GM18870 (cell line): Measurements from ENCODE around the gene STAM.
"Not testable (repeated sequence)": the region's sequence is repeated elsewhere in the genome, so short reads cannot be mapped to it uniquely, and the experiment has no call there.

Experiments
- ATAC-seq: cut with Tn5 transposase; IDR thresholded peaks from one replicate; pipeline ENCODE4 v1.9.1; 2021; ENCODE audit warnings: moderate library complexity; ENCODE audit not compliant: unreplicated experiment

Gene STAM

DNA sequence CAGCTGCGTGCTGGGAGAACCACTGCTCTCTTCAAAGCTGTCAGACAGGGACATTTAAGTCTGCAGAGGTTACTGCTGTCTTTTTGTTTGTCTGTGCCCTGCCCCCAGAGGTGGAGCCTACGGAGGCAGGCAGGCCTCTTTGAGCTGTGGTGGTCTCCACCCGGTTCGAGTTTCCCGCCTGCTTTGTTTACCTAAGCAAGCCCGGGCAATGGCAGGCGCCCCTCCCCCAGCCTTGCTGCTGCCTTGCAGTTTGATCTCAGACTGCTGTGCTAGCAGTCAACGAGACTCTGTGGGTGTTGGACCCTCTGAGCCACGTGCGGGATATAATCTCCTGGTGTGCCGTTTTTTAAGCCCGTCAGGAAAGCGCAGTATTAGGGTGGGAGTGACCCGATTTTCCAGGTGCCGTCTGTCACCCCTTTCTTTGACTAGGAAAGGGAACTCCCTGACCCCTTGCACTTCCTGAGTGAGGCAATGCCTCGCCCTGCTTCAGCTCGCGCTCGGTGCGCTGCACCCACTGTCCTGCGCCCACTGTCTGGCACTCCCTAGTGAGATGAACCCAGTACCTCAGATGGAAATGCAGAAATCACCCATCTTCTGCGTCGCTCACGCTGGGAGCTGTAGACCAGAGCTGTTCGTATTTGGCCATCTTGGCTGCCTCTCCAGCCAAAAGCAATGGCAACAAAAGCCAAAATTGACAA, 78.5 kb downstream of the STAM start:
- not testable (repeated sequence) for ATAC-seq

DNA sequence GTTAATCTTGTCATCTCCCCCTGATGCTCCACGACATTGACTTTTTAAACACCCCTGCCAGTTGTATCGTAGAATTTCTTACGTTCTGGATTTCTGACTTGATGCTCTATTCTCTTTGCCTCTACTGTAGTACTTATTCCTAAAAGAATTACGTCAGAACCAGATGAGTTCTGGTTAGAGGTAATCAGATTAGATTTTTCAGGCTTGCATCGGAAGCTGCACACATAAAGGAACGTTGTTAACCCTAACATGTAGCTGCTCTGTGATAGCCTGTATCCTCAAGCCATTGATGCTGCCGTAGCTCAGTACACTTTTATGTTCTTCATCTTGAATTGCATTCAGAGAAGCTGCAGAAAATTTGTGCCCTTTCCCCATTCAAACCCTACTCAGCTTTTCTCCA, 81.8 kb downstream of the STAM start:
- ATAC-seq = no peak

DNA sequence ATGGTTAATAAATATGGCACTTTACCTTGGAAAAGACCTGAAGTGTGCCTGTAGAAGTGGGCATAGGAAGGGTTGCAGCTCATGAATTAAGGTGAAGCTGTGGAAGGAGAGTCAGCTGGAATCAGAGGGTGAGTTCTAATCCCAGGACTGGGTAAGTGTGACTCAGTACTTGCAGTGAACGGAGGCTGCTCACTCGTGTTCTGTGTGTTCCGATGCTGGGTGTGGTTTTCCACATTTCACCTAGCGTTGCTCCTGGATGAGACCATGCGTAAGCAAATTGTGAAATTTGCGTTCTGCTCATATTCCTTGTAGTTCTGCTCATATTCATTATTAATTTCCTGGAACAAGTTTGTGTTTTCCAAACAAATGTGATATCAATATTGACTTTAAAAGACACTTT, 85.7 kb downstream of the STAM start:
- ATAC-seq = no peak

DNA sequence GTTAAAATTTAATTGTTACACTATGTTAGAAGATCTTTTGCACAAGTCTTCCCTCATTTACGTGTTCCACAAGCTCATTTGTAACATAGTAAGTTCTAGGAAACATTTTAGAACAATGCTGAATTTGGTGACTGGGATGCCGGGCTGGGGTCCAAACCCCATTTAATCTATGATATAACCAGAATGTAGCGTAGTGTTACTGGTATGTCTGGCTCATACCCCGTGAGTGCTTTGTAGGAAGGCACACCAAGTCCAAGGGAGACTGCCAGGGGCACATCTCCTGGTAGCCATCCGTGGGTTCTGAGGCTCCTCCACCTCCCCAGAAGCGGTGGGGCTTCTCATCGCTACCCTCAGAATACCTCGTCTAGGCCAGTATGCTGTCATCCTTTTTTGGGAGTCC, 86.7 kb downstream of the STAM start:
- ATAC-seq = no peak

DNA sequence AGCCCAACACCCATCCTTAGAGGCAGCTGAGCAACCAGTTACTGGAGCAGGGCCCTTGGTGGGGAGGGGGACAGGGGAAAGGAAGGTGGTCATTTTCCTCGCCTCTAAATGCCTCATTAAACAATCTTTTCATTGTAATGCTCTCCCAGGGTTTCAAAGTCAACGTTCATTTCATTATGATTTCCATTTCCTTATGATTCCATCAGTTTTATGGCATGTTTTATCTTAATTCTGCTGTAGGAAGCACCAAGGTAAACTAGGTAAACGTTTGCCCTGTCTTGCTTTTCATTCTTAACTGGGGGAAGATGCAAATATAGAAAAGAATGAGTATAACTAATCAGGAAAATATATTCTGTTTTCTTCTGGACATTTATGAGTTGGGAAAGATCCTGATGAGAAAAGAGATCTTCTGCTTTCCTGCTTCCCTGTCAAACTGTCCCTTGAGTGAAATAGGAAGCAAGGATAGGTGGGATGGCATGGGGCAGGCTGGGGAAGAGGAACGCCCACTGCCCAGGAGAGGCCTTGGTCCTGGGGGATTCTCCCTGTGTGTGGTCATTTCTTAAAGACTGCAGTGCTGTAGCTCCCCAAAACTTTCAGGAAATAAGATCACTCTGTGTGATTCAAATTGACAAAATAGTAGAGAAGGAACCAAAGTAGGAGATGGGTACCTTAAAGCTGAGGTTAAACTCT, 87.5 kb downstream of the STAM start:
- no peak for ATAC-seq

DNA sequence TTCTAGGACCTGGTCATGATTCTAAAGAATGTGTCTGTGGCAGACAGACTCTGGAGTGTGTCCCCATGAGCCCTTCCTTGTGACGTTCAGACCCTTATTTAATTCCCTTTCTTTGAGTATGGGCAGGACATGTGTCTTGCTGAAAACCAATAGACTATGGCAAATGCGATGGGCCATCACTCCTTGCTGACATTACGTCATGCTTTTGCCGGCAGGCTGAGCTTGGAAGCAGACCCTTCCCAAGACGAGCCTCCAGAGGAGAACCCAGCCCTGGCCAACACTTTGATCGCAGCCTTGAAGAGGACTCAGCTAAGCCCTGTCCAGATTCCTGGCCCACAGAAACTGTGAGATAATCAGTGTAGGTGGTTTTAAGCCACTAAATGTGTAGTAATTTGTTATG, 89.7 kb downstream of the STAM start:
- no peak for ATAC-seq

DNA sequence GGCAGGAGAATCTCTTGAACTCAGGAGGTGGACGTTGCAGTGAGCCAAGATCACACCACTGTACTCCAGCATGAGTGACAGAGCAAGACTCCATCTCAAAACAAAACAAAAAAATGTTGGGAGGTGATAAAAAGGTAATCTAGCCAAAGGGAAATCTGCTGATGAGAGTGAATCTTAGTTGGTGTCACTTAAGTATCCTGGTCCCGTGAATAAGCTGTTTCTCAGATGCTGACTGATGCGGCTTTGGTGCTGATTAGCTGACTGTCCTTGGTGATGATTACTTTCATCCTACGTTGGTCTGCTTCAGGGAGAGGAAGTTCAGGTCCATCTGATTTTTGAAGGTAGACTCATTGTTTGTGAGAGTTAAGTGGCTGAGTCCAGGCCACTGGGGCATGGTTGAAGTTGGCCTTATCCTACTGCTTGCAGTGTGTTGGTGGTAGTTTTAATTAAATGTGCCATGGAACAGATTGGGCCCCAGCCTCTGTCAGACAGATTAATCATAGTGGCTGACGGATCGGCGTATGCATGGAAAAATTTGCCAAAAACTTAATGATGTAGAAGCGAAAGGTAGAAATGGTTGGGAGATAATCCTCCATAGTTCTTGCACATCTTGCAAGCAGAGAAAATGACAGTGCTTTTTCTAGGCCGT, 90.6 kb downstream of the STAM start:
- no peak for ATAC-seq

DNA sequence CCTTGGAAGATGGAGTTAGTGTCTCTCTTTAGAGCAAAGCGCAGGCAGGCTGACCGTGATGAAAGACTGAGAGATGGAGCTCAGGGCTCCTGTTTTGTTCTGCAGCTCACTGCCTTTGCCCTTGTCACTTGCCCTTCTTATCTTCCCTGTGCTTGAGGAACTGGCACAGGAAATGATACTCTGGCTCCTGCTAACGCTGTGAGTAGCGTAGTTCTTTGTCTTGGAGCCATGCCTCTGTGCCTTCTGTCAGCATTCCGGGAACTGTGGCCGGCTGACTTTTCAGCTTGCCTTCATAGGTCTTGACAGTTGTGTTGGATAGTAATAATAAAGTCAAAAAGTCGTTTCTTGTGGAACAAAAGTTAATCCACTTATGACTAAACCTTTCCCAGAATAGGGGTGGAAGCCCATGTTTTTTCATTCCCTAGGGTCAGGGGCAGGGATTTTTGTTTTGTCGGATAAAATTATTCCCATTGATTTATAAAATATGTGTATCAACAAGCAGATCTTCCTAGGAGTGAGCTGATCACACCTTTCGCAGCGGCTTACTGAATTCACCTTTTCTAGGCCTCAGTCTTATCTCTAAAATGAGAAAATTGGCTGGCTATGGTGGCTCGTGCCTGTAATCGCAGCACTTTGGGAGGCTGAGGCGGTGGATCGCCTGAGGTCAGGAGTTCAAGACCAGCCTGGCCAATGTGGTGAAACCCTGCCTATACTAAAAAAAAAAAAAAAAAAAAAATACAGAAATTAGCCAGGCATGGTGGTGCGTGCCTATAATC, 91.4 kb downstream of the STAM start:
- no peak for ATAC-seq

DNA sequence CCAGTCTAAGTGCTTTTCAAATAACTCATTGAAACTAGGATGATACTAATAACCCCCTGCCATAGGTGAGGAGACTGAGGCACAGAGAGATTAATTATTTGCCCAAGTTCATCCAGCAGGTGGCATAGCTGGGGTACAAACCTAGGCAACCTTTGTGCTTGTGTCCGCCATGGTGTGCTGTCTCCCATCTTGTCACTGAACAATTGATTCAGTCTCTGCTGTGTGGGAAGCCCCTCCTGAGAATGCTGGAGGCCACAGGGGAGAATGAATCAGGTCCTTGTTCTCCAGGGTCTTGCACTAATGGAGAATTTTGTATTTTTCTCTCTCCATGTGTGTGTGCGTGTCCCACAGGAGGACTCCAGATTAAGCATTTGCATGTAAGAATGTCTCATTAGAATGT, 92.3 kb downstream of the STAM start:
- ATAC-seq = no peak

DNA sequence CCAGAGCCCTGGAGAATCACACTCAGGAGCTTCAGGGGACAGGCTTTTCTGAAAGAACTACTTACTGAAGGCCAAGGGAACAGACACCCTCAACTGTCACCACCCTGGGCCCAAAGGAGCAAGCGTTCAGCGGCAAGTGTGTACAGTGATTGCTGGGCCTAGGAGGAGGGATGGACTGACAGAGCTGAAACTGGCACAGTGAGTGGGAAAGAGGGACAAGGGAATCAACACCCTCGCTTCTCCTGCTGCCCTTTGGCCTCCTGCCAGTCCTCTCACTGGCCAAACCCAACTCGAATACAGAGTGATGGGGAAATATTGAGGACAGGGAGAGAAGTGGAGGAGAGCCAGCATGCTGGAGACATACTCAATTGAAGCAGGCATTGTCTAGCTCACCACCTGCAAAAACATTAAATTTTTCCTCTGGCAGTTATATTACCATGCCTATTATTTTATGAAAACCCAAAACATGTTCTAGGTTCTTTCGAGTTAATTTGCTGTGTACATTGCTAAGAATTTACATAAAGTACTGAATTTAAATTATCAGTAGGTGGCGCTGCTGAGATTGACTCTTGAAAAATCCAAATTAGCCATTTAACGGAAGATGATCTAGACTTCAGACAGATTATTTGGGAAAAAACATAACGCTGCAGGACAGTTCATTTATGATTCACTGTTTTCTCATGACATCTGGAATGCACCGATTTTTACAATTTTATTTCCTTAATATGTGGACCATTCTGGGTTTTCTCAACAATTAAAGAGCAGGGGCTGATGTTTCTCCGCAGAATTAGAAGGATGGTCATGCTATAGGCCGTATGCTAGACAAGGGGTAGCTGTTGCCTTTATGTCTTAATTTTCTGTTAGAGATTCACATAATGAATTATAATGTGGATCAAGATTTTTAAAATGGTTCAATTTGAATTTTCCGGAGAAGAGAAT, 93.3 kb downstream of the STAM start:
- ATAC-seq = no peak

DNA sequence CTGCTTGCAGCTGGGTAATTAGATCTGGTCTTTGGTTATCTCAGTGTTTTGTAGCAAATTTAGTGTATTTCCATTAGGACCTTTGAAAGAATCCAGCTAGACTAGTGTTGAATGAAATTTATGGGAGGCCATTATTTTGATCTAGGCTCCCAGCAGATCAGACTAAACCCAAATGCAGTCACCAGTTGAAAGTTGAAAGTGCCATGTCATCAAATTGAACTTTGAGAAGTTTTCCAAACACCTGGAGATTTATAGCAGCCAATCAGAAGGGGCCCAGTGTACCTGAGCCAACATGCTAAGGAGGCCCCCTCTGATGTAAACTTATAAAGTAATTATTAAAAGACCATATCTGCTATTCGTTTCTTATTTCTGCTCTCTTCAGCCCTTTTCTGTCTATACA, 96.7 kb downstream of the STAM start:
- no peak for ATAC-seq

DNA sequence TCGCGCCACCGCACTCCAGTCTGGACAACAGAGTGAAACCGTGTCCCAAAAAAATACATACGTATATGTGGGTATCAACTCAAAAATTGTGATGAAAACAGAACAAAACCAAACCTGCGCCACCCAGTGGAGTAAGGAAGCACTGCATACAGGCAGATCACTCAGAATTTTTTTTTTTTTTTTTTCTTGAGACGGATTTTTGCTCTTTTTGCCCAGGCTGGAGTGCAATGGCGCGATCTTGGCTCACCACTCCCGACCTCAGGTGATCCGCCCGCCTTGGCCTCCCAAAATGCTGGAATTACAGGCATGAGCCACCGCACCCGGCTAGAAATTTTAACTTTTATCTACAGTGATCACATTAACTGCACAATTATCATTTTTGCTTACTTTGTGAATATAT, 99.0 kb downstream of the STAM start:
- ATAC-seq = no peak

DNA sequence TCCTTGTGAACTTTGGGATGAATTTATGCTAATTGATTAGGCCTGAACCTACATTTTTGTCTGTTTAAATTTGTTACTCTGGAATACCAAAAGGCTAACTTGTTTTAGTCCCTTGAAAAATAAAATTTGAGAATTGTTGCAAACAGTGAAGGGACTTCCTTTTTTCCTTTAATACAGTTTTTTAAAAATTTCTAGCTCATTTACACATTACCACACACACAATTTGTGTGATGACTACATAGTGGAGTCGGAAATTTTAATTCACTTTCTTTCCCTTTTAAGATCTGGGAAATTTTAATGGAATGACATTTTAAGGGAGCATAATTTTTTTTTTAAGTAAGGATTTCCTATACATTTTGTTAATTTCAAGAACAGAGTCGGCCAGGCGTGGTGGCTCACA, 99.5 kb downstream of the STAM start:
- no peak for ATAC-seq

DNA sequence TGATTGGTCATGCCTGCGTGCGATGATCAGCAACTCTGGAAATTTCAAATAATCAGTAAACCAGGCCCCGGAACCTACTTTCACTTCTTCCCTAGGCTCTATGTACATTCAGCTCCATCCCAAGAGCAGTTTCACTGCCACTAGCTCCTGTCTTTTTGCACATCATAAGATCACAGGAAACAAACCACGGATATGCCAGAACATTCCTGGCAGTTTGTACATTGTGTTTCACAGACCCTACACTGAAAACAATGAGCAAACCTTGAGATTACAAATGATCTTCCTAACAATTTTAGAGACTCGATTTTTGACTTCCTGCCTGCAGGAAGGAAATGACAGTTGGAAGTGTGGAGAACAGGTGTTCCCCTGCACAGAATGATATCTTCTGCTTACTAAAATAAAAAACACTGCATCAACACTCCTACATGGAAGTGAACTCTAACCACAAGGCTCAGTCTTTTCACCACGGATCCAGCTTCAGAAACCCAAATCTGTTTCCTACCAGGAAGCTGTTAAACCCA, 100.5 kb downstream of the STAM start:
- no peak for ATAC-seq

DNA sequence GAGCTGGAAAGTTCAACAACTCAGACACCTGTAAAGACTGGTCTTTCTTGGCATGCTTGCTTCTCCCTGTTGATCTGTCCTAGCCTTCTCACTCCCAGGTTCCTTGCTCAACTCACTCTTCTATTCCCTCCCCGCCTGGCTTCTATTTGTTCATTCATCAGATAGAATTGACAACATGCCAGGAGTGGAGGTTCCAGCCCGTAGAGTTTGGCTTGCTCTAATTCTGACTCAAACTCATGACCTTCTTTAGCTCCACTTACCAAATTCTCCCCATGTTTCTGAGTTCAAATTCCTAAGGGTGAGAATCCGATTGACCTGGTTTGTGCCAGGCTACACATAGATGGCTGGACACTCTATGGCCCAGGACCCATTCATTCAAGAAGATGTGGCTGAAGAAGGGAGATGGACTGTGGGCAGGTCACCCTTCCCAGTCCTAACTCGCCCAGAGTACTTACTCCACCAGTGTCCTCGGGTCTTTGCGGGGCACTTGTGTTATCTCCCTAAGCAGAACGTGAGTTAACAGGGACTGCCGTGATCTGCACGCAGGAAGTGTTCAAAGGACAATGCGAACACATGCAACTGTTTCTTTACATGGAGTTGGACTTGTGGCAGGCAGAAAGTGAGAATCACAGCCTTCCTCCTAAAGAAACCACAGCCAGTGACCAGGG, 104.1 kb downstream of the STAM start:
- ATAC-seq = no peak

DNA sequence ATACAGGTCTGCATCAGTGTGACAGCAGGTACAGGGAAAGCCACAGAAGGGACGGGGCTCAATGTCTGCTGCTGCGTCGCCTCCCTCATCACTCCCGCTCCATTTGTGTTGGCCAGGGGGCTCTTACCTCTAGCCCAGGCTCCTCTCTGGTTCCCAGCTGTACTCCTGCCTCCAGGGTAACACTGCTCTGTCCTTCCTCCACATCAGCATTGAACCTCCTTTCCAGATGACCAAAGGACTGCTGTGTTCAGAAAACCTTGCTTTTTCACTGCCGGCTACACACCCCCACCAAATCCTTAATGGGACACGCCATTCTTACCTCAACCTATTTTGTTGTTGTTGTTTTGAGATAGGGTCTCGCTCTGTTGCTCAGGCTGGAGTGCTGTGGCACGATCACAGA, 105.9 kb downstream of the STAM start:
- no peak for ATAC-seq

DNA sequence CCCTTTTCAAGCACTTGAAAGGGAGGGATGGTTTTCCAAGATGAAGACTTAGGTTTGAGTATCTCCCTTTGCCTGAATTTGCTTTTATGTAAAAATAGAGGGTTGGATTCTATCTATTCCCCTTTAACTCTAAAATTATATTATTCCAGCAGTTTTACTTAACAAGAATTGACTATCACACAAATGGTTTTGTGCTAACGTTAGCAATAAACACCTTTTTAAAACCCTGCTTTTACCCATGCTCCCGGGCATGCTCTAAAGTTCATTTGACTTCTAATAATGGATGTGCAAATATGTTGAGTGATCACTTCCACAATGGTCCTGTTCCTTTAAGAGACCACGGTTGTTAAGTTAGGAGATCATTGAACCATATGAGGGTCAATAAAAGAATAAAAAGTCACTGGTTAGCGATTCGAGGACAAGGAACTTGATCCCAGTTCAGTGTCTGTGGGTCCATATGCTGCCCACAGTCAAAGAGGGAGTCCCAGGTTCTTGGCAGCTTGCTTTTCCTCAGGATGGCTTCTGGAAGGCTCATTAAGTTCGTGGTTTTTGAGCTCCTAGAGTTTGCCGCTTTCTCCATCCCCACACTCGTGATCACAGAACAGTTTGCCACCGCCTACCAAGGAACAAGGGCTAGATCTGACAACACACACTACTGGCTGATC, 108.0 kb downstream of the STAM start, which contains the start of gene TMEM236:
TMEM236 (plus strand) TSS at position 421 of the 665 bp plus-strand sequence; CDS start at position 516, 95 bp downstream.
- no peak for ATAC-seq

DNA sequence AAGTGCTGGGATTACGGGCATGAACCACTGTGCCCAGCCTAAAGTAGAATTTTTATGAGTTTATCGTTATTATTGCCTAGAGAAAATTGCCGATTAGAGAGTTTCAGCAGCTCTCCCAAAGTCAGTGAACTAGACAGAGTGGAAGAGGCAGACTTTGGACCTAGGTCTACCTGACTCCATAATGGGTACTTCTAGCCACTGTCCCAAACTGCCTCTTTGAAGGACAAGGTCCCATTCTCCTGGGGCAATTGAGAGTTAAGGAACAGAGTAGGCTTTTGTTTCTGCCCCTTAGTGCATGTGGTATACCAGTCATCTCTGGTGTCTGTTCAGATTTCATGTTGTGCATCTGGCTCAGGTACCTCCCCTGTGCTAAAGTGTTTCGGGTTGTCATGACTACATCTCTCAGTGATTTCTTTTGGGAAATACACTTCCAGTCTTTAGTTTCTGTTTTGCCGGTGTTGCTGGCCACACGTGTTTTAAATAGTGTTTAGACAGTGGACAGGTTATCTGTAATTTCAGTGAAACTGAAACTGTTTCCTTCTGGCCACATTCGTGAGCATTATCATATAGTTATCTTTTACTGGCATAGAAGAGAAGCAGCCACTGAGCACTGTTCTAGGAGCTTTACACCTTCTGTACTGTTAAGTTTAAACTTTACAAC, 112.7 kb downstream of the STAM start:
- ATAC-seq = peak; percentile 95
